Measurements from ENCODE around the gene LRP1.

DNA sequence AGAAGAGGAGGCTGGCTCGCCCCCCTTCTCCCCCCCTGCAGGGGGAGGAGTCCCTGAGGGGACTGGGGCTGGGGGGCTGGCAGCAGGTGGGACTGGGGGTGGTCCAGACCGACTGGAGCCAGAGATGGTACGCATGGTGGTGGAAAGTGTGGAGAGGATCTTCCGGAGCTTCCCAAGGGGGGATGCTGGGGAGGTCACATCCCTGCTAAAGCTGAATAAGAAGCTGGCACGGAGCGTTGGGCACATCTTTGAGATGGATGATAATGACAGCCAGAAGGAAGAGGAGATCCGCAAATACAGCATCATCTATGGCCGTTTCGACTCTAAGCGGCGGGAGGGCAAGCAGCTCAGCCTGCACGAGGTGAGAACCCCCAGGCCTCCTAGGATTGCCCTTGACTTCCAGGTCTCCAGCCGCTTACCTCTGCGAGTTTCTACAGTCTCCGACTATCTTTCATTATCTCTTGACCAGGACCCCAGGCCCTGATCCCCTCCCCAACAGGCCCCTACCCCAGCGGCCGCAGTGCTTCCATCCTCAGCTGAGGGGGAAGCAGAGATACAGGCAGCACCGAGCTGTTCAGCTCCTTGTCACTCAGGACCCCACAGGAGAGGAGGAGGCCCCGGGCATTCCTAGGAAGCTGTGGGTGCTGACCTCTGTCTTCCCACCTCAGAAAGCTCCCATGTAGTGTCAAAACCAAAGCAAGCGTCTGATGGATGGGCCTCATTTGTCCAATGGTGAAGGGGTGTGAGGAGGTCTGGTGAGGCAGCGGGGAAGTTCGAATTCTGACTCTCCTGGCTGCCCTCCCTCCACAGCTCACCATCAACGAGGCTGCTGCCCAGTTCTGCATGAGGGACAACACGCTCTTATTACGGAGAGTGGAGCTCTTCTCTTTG, 36.4 kb upstream of the LRP1 start:
- TF ChIP-seq EZH2phosphoT487 (IDR thresholded peaks at IDR 0.05; ENCODE audit: low read depth, severe bottlenecking, unreplicated experiment) = no peak
- TF ChIP-seq, protein P1, sequence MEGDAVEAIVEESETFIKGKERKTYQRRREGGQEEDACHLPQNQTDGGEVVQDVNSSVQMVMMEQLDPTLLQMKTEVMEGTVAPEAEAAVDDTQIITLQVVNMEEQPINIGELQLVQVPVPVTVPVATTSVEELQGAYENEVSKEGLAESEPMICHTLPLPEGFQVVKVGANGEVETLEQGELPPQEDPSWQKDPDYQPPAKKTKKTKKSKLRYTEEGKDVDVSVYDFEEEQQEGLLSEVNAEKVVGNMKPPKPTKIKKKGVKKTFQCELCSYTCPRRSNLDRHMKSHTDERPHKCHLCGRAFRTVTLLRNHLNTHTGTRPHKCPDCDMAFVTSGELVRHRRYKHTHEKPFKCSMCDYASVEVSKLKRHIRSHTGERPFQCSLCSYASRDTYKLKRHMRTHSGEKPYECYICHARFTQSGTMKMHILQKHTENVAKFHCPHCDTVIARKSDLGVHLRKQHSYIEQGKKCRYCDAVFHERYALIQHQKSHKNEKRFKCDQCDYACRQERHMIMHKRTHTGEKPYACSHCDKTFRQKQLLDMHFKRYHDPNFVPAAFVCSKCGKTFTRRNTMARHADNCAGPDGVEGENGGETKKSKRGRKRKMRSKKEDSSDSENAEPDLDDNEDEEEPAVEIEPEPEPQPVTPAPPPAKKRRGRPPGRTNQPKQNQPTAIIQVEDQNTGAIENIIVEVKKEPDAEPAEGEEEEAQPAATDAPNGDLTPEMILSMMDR (IDR thresholded peaks at IDR 0.05; ENCODE audit: poor library complexity) = no peak
